IMR-90 (cell line): Measurements from ENCODE around the gene CHRNA10.

Experiments used
- CHD1 ChIP-seq: IDR thresholded peaks from 2 replicates; pipeline ENCODE4 v1.6.1; 2012; ENCODE audit warnings: low read depth, low read length, improper control_type of control experiment
- MXI1 ChIP-seq: IDR thresholded peaks from 2 replicates; pipeline ENCODE4 v1.6.1; 2012; ENCODE audit warnings: low read depth, mild to moderate bottlenecking, low read length, moderate library complexity, borderline replicate concordance
- POLR2A ChIP-seq: IDR thresholded peaks from 2 replicates; pipeline ENCODE4 v1.6.1; 2012; ENCODE audit warnings: mild to moderate bottlenecking, low read depth, low read length
- RAD21 ChIP-seq: IDR thresholded peaks from 2 replicates; pipeline ENCODE4 v1.6.1; 2012; ENCODE audit warnings: low read length, improper control_type of control experiment
- RFX5 ChIP-seq: IDR thresholded peaks from 2 replicates; pipeline ENCODE4 v1.8.0; 2012; ENCODE audit warnings: low read depth, mild to moderate bottlenecking, low read length, moderate library complexity
- TF ChIP-seq, protein P1 (sequence below): conservative IDR thresholded peaks from 2 replicates; pipeline ENCODE4 v1.5.1; 2012; ENCODE audit warnings: mild to moderate bottlenecking, low read depth, low read length, improper control_type of control experiment
- TF ChIP-seq, protein P2 (sequence below): fragments of 150-350 bp; IDR thresholded peaks from 2 replicates; pipeline ENCODE4 v1.6.1; 2017; ENCODE audit warnings: mild to moderate bottlenecking, antibody characterized with exemption, low read length, low read depth

DNA sequence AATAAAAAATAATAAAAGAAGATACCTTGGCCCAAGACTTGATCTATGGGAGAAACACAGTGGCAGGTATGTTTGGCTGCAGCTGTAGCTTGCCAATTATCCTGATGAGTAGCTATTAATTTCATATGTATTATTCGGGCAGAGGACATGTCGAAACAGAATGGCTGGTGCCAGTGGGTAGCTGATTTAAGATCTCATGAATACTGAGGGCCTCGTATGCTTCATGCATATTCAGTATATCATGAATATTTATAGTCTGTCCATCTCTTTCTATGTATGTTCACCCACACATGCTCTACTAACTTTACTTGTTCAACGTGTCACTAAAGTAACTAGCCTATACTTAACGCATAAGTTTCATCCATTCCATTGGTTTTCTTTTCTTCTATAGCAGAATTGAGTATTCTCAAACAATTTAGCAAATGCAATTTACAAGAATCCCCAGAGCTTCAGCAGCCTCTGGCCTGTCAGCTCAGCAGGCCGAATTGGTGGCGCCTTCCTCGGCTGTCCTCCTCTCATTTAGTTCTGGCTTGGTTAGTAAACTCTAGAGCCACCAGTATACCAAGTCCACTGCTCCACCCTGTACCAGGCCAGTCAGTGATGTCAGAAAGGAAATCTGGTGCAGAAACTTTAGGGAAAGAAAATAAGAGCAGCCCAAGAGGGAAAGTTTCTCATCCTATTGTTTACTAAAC is 47.3 kb downstream of the CHRNA10 start:
- TF ChIP-seq, protein P1, sequence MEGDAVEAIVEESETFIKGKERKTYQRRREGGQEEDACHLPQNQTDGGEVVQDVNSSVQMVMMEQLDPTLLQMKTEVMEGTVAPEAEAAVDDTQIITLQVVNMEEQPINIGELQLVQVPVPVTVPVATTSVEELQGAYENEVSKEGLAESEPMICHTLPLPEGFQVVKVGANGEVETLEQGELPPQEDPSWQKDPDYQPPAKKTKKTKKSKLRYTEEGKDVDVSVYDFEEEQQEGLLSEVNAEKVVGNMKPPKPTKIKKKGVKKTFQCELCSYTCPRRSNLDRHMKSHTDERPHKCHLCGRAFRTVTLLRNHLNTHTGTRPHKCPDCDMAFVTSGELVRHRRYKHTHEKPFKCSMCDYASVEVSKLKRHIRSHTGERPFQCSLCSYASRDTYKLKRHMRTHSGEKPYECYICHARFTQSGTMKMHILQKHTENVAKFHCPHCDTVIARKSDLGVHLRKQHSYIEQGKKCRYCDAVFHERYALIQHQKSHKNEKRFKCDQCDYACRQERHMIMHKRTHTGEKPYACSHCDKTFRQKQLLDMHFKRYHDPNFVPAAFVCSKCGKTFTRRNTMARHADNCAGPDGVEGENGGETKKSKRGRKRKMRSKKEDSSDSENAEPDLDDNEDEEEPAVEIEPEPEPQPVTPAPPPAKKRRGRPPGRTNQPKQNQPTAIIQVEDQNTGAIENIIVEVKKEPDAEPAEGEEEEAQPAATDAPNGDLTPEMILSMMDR: no peak
- TF ChIP-seq RFX5 (no peak), POLR2A (no peak), MXI1 (no peak), RAD21 (no peak), CHD1 (no peak)
- TF ChIP-seq, protein P2, sequence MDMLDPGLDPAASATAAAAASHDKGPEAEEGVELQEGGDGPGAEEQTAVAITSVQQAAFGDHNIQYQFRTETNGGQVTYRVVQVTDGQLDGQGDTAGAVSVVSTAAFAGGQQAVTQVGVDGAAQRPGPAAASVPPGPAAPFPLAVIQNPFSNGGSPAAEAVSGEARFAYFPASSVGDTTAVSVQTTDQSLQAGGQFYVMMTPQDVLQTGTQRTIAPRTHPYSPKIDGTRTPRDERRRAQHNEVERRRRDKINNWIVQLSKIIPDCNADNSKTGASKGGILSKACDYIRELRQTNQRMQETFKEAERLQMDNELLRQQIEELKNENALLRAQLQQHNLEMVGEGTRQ: no peak
